ENCODE data around the gene KLK5.
A peak's percentile ranks its signal among the peaks of the same experiment; 100 is the strongest.

KLK5 gene

GRCh38 chr19:50912727-50913716 lies 39.8 kb downstream of the KLK5 start:
- Histone ChIP-seq H3K9me3 (ENCODE audit: control insufficient read depth in 1 of 2, low read length in 2 of 2) (no peaks in the 10 kb centered on the region), H3K4me1 (ENCODE audit: control insufficient read depth in 1 of 2, insufficient read depth in 2 of 2, low read length in 2 of 2) (peaks cover 0 to 6% of the 10 kb centered on the region in 2 donors), H3K27ac (ENCODE audit: low read length) (no peak overlapping the region), H3K36me3 (ENCODE audit: control insufficient read depth in 1 of 2, insufficient read depth in 2 of 2, low read length in 2 of 2) (no peaks in the 10 kb centered on the region), H3K27me3 (ENCODE audit: low read depth, low read length) (peaks cover 27% of the 10 kb centered on the region), H3K4me3 (ENCODE audit: low read depth in 1 of 2, low read length in 2 of 2) (no peak overlapping the region)

DNA sequence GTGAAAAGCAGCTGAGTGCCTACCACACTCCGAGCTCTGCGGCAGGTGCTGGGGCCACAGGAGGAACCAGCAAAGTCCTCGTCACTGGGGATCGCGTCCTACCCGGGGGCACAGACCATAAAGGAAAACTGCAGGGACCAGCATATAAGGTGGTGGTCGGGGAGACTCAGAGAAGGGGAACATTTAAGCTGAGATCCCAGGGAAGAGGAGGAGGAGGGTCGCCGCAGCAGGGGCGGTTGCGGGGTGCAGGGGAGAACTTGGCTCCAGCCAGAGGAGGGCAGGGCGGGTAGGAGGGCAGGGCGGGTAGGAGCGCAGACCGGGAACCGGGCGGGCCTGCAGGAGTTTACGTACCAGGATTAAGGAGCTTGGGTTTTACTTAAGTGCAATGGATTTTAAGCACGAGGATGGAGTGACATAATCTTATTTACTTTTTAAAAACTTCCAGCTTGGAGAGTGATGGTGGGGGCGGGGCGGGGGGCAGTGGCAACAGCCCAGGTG lies 40.7 kb downstream of the KLK5 start:
- Histone ChIP-seq H3K36me3 (ENCODE audit: control insufficient read depth in 1 of 2, insufficient read depth in 2 of 2, low read length in 2 of 2) (no peaks in the 10 kb centered on the region), H3K4me3 (ENCODE audit: low read depth in 1 of 2, low read length in 2 of 2) (no peak overlapping the region), H3K4me1 (ENCODE audit: control insufficient read depth in 1 of 2, insufficient read depth in 2 of 2, low read length in 2 of 2) (peaks cover 0 to 6% of the 10 kb centered on the region in 2 donors), H3K27ac (ENCODE audit: low read length) (no peak overlapping the region), H3K27me3 (ENCODE audit: low read depth, low read length) (peaks cover 32% of the 10 kb centered on the region), H3K9me3 (ENCODE audit: control insufficient read depth in 1 of 2, low read length in 2 of 2) (no peaks in the 10 kb centered on the region)

DNA sequence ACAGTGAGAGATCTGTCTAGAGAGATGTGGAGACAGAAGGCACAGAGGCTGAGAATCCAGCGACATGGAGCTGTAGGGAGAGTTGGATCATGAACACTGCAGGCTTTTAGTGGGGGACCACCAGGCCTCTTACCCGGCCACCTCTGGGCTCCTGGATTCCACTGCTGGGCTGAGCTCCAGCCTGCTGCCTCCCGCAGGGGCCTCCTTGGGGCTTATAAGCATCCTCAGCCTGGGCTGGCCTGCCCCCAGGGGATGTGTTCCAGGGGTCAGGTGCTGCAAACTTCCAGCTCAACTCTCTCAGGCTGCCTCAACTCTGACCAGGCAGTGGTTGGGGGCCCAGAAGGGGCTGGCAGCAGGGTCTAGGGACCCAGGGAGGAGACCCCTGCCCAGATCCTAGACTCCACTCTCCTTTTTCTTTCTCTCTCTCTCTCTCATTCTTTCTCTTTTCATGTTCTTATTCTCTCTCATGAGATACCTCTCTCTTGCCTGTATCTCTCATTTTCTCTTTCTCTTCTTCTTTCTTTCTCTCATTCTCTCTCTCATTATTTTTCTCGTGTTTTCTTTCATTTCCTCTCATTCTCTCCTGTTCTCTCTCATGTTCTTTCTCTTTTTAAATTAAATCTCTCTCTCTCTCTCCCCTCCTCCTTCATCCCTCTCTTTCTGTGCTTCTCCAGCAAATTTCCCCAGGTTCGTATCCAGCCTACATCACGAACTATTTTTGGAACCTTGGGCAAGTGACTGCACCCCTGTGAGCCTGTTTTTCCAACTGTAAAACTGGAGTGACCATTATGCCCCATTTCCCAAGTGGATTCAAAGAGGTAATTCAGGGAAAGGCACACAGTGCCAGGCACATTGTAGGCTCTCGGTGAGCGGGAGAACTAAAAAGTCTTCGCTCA lies 41.4 kb downstream of the KLK5 start, which contains the start of gene KLK4:
Gene KLK4, minus strand, starts transcription at position 190 of the 896 bp plus-strand sequence. CDS start 657 bp downstream, outside the sequence.
- Histone ChIP-seq H3K9me3 (ENCODE audit: control insufficient read depth in 1 of 2, low read length in 2 of 2) (no peaks in the 10 kb centered on the region), H3K27me3 (ENCODE audit: low read depth, low read length) (peaks cover 32% of the 10 kb centered on the region), H3K4me3 (ENCODE audit: low read depth in 1 of 2, low read length in 2 of 2) (no peak within 1 kb of the TSS), H3K27ac (ENCODE audit: low read length) (no peak within 1 kb of the TSS), H3K4me1 (ENCODE audit: control insufficient read depth in 1 of 2, insufficient read depth in 2 of 2, low read length in 2 of 2) (peaks cover 0 to 6% of the 10 kb centered on the region in 2 donors), H3K36me3 (ENCODE audit: control insufficient read depth in 1 of 2, insufficient read depth in 2 of 2, low read length in 2 of 2) (no peaks in the 10 kb centered on the region)

DNA sequence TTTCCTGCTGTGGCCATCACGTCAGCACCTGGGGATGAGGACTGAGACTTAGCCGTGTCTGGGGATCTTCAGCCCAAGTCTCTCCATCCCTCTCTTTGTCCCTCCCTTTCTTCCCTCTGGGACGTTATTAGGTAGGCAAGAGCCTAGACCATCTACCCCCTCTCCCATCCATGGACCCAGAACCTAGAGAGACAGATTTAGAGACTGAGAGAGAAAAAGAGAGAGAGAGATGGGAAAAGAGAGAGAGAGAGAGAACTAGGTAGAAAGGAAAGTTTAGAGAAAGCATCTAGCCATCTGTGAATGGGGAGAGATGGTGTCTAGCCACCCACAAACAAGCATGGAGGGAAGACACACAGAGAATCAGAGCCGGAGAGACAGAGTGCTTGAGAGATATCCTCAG lies 42.1 kb downstream of the KLK5 start:
- no peaks in the 10 kb centered on the region for H3K36me3 ChIP-seq (ENCODE audit: control insufficient read depth in 1 of 2, insufficient read depth in 2 of 2, low read length in 2 of 2)
- peaks cover 35% of the 10 kb centered on the region for H3K27me3 ChIP-seq (ENCODE audit: low read depth, low read length)
- peaks cover 0 to 6% of the 10 kb centered on the region in 2 donors for H3K4me1 ChIP-seq (ENCODE audit: control insufficient read depth in 1 of 2, insufficient read depth in 2 of 2, low read length in 2 of 2)
- H3K4me3 ChIP-seq (ENCODE audit: low read depth in 1 of 2, low read length in 2 of 2): no peak overlapping the region
- no peaks in the 10 kb centered on the region for H3K9me3 ChIP-seq (ENCODE audit: control insufficient read depth in 1 of 2, low read length in 2 of 2)
- no peak overlapping the region for H3K27ac ChIP-seq (ENCODE audit: low read length)

DNA sequence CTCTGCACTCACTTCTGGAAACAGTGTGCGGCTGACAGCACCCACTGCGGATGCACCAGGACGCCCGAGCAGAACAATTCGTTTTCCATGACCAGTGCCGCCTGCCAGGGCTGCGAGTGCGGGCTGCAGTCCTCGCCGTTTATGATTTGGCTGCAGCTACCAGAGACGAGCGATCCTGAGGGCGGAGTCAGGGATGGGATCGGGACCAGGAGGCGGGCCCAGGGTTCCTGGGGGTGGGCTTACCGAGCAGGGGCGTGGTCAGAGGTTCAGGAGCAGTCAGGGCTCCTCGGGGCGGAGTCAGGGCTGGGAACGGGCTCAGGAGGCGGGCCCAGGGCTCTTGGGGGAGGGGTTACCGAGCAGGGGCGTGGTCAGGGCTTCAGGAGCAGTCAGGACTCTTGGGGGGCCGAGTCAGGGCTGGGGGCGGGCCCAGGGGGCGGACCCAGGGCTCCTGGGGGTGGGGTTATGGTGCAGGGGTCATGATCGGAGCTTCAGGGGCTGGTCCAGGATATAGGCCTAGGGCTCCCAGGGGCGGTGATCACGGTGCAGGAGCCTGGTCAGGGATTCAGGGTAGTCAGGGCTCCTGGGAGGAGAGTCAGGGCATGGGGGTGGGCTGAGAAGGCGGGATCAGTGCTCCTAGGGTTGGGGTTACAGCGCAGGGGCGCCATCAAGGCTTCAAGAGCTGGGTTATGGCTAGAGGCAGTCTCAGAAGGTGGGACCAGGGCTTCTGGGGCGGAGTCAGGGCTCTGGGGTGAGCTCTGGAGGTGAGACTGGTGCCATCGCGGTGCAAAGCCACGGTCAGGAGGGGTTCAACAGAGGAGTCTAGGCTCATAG lies 43.4 kb downstream of the KLK5 start:
- Histone ChIP-seq H3K27ac (ENCODE audit: low read length) (no peak overlapping the region), H3K4me3 (ENCODE audit: low read depth in 1 of 2, low read length in 2 of 2) (peak overlapping the region in 1 of 2 donors; percentile 24), H3K36me3 (ENCODE audit: control insufficient read depth in 1 of 2, insufficient read depth in 2 of 2, low read length in 2 of 2) (no peaks in the 10 kb centered on the region), H3K9me3 (ENCODE audit: control insufficient read depth in 1 of 2, low read length in 2 of 2) (no peaks in the 10 kb centered on the region), H3K4me1 (ENCODE audit: control insufficient read depth in 1 of 2, insufficient read depth in 2 of 2, low read length in 2 of 2) (peaks cover 0 to 6% of the 10 kb centered on the region in 2 donors), H3K27me3 (ENCODE audit: low read depth, low read length) (peaks cover 35% of the 10 kb centered on the region)

GRCh38 chr19:50908336-50908735 lies 44.5 kb downstream of the KLK5 start:
- Histone ChIP-seq H3K4me1 (ENCODE audit: control insufficient read depth in 1 of 2, insufficient read depth in 2 of 2, low read length in 2 of 2) (peaks cover 0 to 6% of the 10 kb centered on the region in 2 donors), H3K9me3 (ENCODE audit: control insufficient read depth in 1 of 2, low read length in 2 of 2) (no peaks in the 10 kb centered on the region), H3K4me3 (ENCODE audit: low read depth in 1 of 2, low read length in 2 of 2) (no peak overlapping the region), H3K36me3 (ENCODE audit: control insufficient read depth in 1 of 2, insufficient read depth in 2 of 2, low read length in 2 of 2) (no peaks in the 10 kb centered on the region), H3K27me3 (ENCODE audit: low read depth, low read length) (peaks cover 34% of the 10 kb centered on the region), H3K27ac (ENCODE audit: low read length) (no peak overlapping the region)

DNA sequence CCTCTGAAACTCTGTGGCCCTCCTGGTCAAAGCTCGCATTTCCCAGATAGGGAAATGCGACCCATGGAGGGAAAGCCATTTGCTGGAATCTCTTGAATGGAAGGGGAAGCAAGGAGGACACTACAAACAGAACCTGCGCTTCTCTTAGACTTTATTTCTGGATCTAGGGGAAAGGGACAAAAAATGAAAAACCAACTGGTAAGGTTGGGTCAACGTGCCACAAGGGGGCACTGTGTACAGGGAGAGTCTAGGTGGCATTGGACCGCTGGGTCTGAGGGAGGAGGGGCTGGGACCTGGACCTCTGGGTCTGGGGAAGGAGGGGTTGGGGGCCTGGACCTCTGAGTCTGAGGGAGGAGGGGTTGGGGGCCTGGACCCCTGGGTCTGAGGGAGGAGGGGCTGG lies 46.6 kb downstream of the KLK5 start:
- no peak overlapping the region for H3K4me3 ChIP-seq (ENCODE audit: low read depth in 1 of 2, low read length in 2 of 2)
- peaks cover 0 to 6% of the 10 kb centered on the region in 2 donors for H3K4me1 ChIP-seq (ENCODE audit: control insufficient read depth in 1 of 2, insufficient read depth in 2 of 2, low read length in 2 of 2)
- H3K36me3 ChIP-seq (ENCODE audit: control insufficient read depth in 1 of 2, insufficient read depth in 2 of 2, low read length in 2 of 2): no peaks in the 10 kb centered on the region
- peaks cover 25% of the 10 kb centered on the region for H3K27me3 ChIP-seq (ENCODE audit: low read depth, low read length)
- H3K27ac ChIP-seq (ENCODE audit: low read length): no peak overlapping the region
- no peaks in the 10 kb centered on the region for H3K9me3 ChIP-seq (ENCODE audit: control insufficient read depth in 1 of 2, low read length in 2 of 2)

- Histone ChIP-seq H3K4me1 (ENCODE audit: control insufficient read depth in 1 of 2, insufficient read depth in 2 of 2, low read length in 2 of 2) (no peaks in the 10 kb centered on the region), H3K4me3 (ENCODE audit: low read depth in 1 of 2, low read length in 2 of 2) (no peak overlapping the region), H3K9me3 (ENCODE audit: control insufficient read depth in 1 of 2, low read length in 2 of 2) (no peaks in the 10 kb centered on the region), H3K36me3 (ENCODE audit: control insufficient read depth in 1 of 2, insufficient read depth in 2 of 2, low read length in 2 of 2) (no peaks in the 10 kb centered on the region), H3K27ac (ENCODE audit: low read length) (no peak overlapping the region), H3K27me3 (ENCODE audit: low read depth, low read length) (peaks cover 4% of the 10 kb centered on the region)
Measured at GRCh38 chr19:50902640-50903039, 50.2 kb downstream of the KLK5 start.

DNA sequence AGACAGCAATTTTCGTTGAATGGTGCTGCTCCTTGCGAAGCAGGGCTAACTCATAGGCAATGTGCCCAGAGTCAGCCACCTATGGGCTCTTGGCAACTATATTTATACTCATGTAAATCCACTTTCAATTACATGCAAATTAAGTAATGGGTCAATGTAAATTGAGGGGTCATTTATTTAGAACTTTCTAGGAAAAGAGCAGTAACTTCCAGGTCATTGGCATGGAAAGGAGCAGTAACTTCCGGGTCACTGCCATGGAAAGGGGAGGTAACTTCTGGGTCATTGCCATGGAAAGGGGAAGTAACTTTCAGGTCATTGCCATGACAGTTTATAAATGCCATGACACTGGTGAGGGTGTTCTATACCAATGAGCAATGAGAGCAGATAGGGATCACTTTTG lies 53.3 kb downstream of the KLK5 start:
- no peaks in the 10 kb centered on the region for H3K4me1 ChIP-seq (ENCODE audit: control insufficient read depth in 1 of 2, insufficient read depth in 2 of 2, low read length in 2 of 2)
- H3K27me3 ChIP-seq (ENCODE audit: low read depth, low read length): no peaks in the 10 kb centered on the region
- no peaks in the 10 kb centered on the region for H3K9me3 ChIP-seq (ENCODE audit: control insufficient read depth in 1 of 2, low read length in 2 of 2)
- H3K4me3 ChIP-seq (ENCODE audit: low read depth in 1 of 2, low read length in 2 of 2): no peak overlapping the region
- no peaks in the 10 kb centered on the region for H3K36me3 ChIP-seq (ENCODE audit: control insufficient read depth in 1 of 2, insufficient read depth in 2 of 2, low read length in 2 of 2)
- H3K27ac ChIP-seq (ENCODE audit: low read length): no peak overlapping the region

DNA sequence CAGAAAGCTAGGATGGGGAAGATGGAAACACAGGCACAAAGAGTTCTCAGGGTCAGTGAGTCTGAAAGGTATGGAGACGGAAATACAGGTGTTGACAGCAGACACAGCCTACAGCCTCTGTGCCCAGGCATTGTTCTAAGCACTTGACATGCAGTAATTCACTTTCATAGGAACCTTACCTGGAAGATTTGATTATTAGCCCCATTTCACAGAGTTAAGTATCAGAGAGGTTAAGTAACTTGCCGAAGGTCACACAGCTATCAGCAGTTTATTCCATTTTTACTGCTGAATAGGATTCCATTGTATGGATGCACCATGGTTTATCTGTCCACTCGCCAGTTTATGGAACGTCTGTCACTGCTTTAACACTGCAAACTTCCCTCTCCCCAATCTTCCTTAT lies 54.8 kb downstream of the KLK5 start:
- H3K36me3 ChIP-seq (ENCODE audit: control insufficient read depth in 1 of 2, insufficient read depth in 2 of 2, low read length in 2 of 2): no peaks in the 10 kb centered on the region
- H3K4me1 ChIP-seq (ENCODE audit: control insufficient read depth in 1 of 2, insufficient read depth in 2 of 2, low read length in 2 of 2): no peaks in the 10 kb centered on the region
- H3K27ac ChIP-seq (ENCODE audit: low read length): no peak overlapping the region
- no peak overlapping the region for H3K4me3 ChIP-seq (ENCODE audit: low read depth in 1 of 2, low read length in 2 of 2)
- no peaks in the 10 kb centered on the region for H3K27me3 ChIP-seq (ENCODE audit: low read depth, low read length)
- no peaks in the 10 kb centered on the region for H3K9me3 ChIP-seq (ENCODE audit: control insufficient read depth in 1 of 2, low read length in 2 of 2)

Data from muscle layer of duodenum (tissue), 2 donors.